Measurements from ENCODE around the gene SIKE1. TPM values are rescaled to one million over a fixed set of nuclear protein-coding genes. Genes with fewer than 3 reads are reported as not detected.

Gene SIKE1
- total and polyA plus RNA-seq, 2 experiments from 2014 or later = 40.5 to 50.1 TPM

DNA sequence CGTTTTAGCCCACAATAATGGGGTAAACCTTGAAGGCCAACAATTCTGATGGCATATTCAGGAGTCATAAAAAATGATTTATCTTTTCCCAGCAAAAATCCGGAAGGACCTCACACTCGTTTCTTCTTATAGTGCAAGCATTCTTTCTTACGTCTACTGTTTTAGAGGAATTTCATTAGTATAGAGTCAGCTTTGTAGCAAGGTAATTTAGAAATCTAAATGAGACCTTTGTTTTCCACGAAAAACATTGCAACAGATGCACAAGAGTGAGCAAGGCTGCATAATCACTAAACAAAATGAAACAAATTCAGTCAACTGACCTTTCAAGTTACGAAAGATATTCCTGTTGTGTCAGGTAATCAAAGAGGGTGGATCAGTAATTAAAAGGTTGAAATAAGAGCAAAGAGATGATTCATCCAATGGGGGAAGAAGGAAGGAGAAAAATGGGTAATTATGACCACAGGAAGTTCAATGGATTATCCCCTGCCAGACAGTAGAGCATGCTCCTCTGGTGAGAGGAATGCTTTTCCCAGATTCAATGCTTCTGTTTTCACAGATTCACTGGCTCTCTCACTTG, 22.1 kb downstream of the SIKE1 start:
- Histone ChIP-seq H3K36me3 (replicated peaks; ENCODE audit: insufficient read depth, low read depth) (no peaks in the 10 kb centered on the region), H3K4me1 (ENCODE audit: insufficient read depth) (peaks cover 26% of the 10 kb centered on the region), H3K27me3 (no peaks in the 10 kb centered on the region), H2AFZ (peak overlapping the region; percentile 92), H3K9me3 (ENCODE audit: low read depth) (no peaks in the 10 kb centered on the region), H3K9me2 (replicated peaks; ENCODE audit: insufficient read depth) (no peaks in the 10 kb centered on the region), H4K20me1 (ENCODE audit: insufficient read depth, poor library complexity, severe bottlenecking) (peaks cover 38% of the 10 kb centered on the region), H3K27ac (peak overlapping the region; percentile 99), H3K4me2 (peak overlapping the region; percentile 76), H3K4me3 (peak overlapping the region; percentile 13), H3K79me2 (peaks cover 39% of the 10 kb centered on the region)
- TF ChIP-seq EZH2phosphoT487 (IDR thresholded peaks at IDR 0.05; ENCODE audit: low read depth, severe bottlenecking, unreplicated experiment) (no peak), EZH2 (IDR thresholded peaks at IDR 0.05; ENCODE audit: borderline replicate concordance) (no peak)
- TF ChIP-seq, protein P1, sequence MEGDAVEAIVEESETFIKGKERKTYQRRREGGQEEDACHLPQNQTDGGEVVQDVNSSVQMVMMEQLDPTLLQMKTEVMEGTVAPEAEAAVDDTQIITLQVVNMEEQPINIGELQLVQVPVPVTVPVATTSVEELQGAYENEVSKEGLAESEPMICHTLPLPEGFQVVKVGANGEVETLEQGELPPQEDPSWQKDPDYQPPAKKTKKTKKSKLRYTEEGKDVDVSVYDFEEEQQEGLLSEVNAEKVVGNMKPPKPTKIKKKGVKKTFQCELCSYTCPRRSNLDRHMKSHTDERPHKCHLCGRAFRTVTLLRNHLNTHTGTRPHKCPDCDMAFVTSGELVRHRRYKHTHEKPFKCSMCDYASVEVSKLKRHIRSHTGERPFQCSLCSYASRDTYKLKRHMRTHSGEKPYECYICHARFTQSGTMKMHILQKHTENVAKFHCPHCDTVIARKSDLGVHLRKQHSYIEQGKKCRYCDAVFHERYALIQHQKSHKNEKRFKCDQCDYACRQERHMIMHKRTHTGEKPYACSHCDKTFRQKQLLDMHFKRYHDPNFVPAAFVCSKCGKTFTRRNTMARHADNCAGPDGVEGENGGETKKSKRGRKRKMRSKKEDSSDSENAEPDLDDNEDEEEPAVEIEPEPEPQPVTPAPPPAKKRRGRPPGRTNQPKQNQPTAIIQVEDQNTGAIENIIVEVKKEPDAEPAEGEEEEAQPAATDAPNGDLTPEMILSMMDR (IDR thresholded peaks at IDR 0.05; ENCODE audit: poor library complexity) = no peak
- DNase-seq (ENCODE audit: low spot score) = no peak
- 46% methylated on average over 6 of the region's 6 CpGs for WGBS (ENCODE audit: low lambda C conversion rate, missing lambda C conversion rate)

DNA sequence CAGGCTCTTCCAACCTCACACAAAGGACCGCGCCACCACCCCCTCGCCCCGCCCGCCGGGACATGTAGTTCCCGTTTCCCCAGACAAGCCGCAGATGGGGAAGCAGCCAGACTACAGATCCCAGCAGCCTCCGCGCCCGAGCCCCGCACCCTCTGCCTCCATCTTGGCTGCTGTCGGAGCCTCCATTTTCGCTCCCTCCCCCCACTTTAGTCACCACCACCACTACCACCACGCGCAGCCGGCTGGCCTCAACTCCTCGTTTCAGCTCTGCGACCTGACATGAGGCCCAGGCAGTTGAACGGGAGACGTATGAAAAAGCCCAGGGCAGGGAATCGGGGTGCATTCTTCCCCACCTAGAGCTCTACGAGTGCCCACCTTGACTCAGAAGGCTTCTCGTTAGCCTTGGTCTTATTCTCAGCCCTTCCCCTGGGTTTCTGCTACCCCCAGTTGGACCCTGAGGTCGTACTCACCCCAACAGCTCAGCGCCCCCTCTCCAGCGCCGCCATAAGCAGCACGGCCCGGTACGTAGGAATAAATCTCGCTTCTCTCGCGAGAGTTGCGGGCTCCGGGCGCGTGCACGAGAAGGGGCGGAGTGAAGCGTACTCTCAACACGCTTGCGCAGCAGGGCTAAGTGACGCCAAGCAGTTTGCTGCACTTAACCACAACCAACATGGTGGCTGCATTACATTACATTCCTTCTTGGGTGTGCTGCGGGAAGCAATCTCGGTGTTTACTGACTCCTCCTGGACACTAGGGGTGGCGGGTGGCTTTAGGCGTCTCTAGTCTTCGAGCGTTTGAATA, 22.8 kb downstream of the SIKE1 start, which contains the start of gene CSDE1:
CSDE1 (minus strand) TSS at position 530 of the 801 bp plus-strand sequence. CDS start 18,094 bp downstream, outside the sequence.
- no peaks in the 10 kb centered on the region for H3K27me3 ChIP-seq
- peaks cover 46% of the 10 kb centered on the region for H3K79me2 ChIP-seq
- peaks cover 45% of the 10 kb centered on the region for H4K20me1 ChIP-seq (ENCODE audit: insufficient read depth, poor library complexity, severe bottlenecking)
- no peaks in the 10 kb centered on the region for H3K9me3 ChIP-seq (ENCODE audit: low read depth)
- peak within 1 kb of the TSS; percentile 74 for H3K4me3 ChIP-seq
- 1% methylated on average over 42 of the region's 50 CpGs for WGBS (ENCODE audit: low lambda C conversion rate, missing lambda C conversion rate)
- H3K27ac ChIP-seq = peak within 1 kb of the TSS; percentile 99
- peak; percentile 99 for DNase-seq (ENCODE audit: low spot score)
- no peak for TF ChIP-seq EZH2 (IDR thresholded peaks at IDR 0.05; ENCODE audit: borderline replicate concordance)
- TF ChIP-seq, protein P1 (IDR thresholded peaks at IDR 0.05; ENCODE audit: poor library complexity) = peak; percentile 56
- H3K4me2 ChIP-seq = peak within 1 kb of the TSS; percentile 90
- peak within 1 kb of the TSS; percentile 92 for H2AFZ ChIP-seq
- no peaks in the 10 kb centered on the region for H3K9me2 ChIP-seq (replicated peaks; ENCODE audit: insufficient read depth)
- H3K4me1 ChIP-seq (ENCODE audit: insufficient read depth) = peaks cover 26% of the 10 kb centered on the region
- no peaks in the 10 kb centered on the region for H3K36me3 ChIP-seq (replicated peaks; ENCODE audit: insufficient read depth, low read depth)

DNA sequence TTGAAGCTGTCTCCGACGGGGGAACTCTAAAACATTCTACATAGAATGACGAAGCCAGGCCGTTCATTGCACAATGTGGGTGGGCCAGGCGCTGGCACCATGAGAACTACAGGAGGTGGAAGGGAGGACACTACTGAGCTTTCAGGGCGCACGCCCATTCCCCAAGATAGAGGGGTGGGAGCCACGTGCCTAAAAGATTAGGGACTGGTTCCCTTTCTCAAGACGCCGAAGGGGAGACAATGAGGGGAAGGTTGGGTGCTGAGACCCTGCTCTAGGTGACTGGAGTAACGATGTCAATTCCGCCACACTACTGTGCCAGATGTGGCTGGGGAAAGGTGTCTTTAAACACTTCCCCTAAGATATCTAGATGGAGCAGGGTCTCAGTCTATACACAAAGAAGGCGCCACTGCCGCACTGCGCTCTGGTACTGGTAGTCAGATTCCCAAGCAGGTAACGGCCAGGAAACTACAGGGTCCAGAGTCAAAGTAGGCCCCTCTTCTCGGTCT, 23.5 kb downstream of the SIKE1 start:
- Histone ChIP-seq H3K4me1 (ENCODE audit: insufficient read depth) (peaks cover 26% of the 10 kb centered on the region), H3K4me2 (peak overlapping the region; percentile 90), H3K79me2 (peaks cover 52% of the 10 kb centered on the region), H3K36me3 (replicated peaks; ENCODE audit: insufficient read depth, low read depth) (no peaks in the 10 kb centered on the region), H3K9me2 (replicated peaks; ENCODE audit: insufficient read depth) (no peaks in the 10 kb centered on the region), H3K27ac (peak overlapping the region; percentile 99), H4K20me1 (ENCODE audit: insufficient read depth, poor library complexity, severe bottlenecking) (peaks cover 52% of the 10 kb centered on the region), H2AFZ (no peak overlapping the region), H3K9me3 (ENCODE audit: low read depth) (no peaks in the 10 kb centered on the region), H3K27me3 (no peaks in the 10 kb centered on the region), H3K4me3 (peak overlapping the region; percentile 74)
- peak; percentile 63 for DNase-seq (ENCODE audit: low spot score)
- no peak for TF ChIP-seq EZH2phosphoT487 (IDR thresholded peaks at IDR 0.05; ENCODE audit: low read depth, severe bottlenecking, unreplicated experiment)
- no peak for TF ChIP-seq EZH2 (IDR thresholded peaks at IDR 0.05; ENCODE audit: borderline replicate concordance)
- TF ChIP-seq, protein P1 (IDR thresholded peaks at IDR 0.05; ENCODE audit: poor library complexity) = no peak
- under 1% methylated on average over 17 of the region's 17 CpGs for WGBS (ENCODE audit: low lambda C conversion rate, missing lambda C conversion rate)

All from hepatocyte (in vitro differentiated cells).